ENCODE measurements around the gene DPP6.

DNA sequence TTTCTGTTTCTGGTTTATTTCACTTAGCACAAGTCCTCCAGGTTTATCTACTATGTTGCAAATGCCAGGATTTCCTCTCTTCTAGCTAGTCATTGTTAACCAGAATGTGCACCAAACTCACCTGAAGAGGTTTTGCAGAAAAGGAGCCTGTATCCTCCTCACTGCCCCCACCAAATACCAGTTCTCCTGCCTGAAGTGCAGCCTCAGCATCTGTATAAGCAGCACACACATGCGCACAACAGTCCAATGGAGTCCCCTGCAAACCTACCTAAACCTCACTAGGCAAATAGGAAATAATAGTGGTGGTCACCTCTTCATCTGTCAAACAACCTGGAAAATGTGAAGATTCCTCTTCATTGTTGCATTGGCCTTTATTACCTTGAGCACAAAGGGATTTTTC, 712.9 kb downstream of the DPP6 start:
- TF ChIP-seq CTCF (IDR thresholded peaks at IDR 0.05) (no peak), POLR2AphosphoS5 (IDR thresholded peaks at IDR 0.05) (no peak)
